Measurements from ENCODE around the gene CA9.

Gene CA9

GRCh38 chr9:35711501-35712428 lies 38.0 kb downstream of the CA9 start:
- peaks cover 84% of the 10 kb centered on the region for H3K36me3 ChIP-seq (ENCODE audit: insufficient read depth, low read length)
- H3K27me3 ChIP-seq (ENCODE audit: insufficient read depth, low read length) = no peaks in the 10 kb centered on the region
- H3K9me3 ChIP-seq (ENCODE audit: low read length) = no peaks in the 10 kb centered on the region
- H3K4me1 ChIP-seq (ENCODE audit: insufficient read depth, low read length) = no peaks in the 10 kb centered on the region
- H2AFZ ChIP-seq (ENCODE audit: low read depth, low read length) = no peak overlapping the region
- no peak overlapping the region for H3K4me3 ChIP-seq (ENCODE audit: low read length)

GRCh38 chr9:35712762-35713400 lies 39.2 kb downstream of the CA9 start:
- Histone ChIP-seq H3K36me3 (ENCODE audit: insufficient read depth, low read length) (peaks cover 84% of the 10 kb centered on the region), H3K4me1 (ENCODE audit: insufficient read depth, low read length) (no peaks in the 10 kb centered on the region), H3K4me3 (ENCODE audit: low read length) (no peak overlapping the region), H3K27me3 (ENCODE audit: insufficient read depth, low read length) (no peaks in the 10 kb centered on the region), H3K9me3 (ENCODE audit: low read length) (no peaks in the 10 kb centered on the region), H2AFZ (ENCODE audit: low read depth, low read length) (no peak overlapping the region)

GRCh38 chr9:35713578-35713977 lies 39.9 kb downstream of the CA9 start:
- Histone ChIP-seq H3K9me3 (ENCODE audit: low read length) (no peaks in the 10 kb centered on the region), H2AFZ (ENCODE audit: low read depth, low read length) (no peak overlapping the region), H3K36me3 (ENCODE audit: insufficient read depth, low read length) (peaks cover 84% of the 10 kb centered on the region), H3K27me3 (ENCODE audit: insufficient read depth, low read length) (no peaks in the 10 kb centered on the region), H3K4me3 (ENCODE audit: low read length) (no peak overlapping the region), H3K4me1 (ENCODE audit: insufficient read depth, low read length) (no peaks in the 10 kb centered on the region)

GRCh38 chr9:35714123-35714522 lies 40.4 kb downstream of the CA9 start:
- H2AFZ ChIP-seq (ENCODE audit: low read depth, low read length) = no peak overlapping the region
- no peaks in the 10 kb centered on the region for H3K4me1 ChIP-seq (ENCODE audit: insufficient read depth, low read length)
- H3K36me3 ChIP-seq (ENCODE audit: insufficient read depth, low read length) = peaks cover 86% of the 10 kb centered on the region
- no peak overlapping the region for H3K4me3 ChIP-seq (ENCODE audit: low read length)
- H3K27me3 ChIP-seq (ENCODE audit: insufficient read depth, low read length) = no peaks in the 10 kb centered on the region
- no peaks in the 10 kb centered on the region for H3K9me3 ChIP-seq (ENCODE audit: low read length)

- H3K4me1 ChIP-seq (ENCODE audit: insufficient read depth, low read length) = no peaks in the 10 kb centered on the region
- no peak overlapping the region for H3K4me3 ChIP-seq (ENCODE audit: low read length)
- H3K9me3 ChIP-seq (ENCODE audit: low read length) = no peaks in the 10 kb centered on the region
- H3K36me3 ChIP-seq (ENCODE audit: insufficient read depth, low read length) = peaks cover 89% of the 10 kb centered on the region
- H3K27me3 ChIP-seq (ENCODE audit: insufficient read depth, low read length) = no peaks in the 10 kb centered on the region
- H2AFZ ChIP-seq (ENCODE audit: low read depth, low read length) = no peak overlapping the region
Measured at GRCh38 chr9:35714579-35715252, 41.0 kb downstream of the CA9 start.

- no peaks in the 10 kb centered on the region for H3K4me1 ChIP-seq (ENCODE audit: insufficient read depth, low read length)
- no peaks in the 10 kb centered on the region for H3K9me3 ChIP-seq (ENCODE audit: low read length)
- H3K4me3 ChIP-seq (ENCODE audit: low read length) = no peak overlapping the region
- no peak overlapping the region for H2AFZ ChIP-seq (ENCODE audit: low read depth, low read length)
- H3K27me3 ChIP-seq (ENCODE audit: insufficient read depth, low read length) = no peaks in the 10 kb centered on the region
- peaks cover 91% of the 10 kb centered on the region for H3K36me3 ChIP-seq (ENCODE audit: insufficient read depth, low read length)
Measured at GRCh38 chr9:35716230-35716629, 42.5 kb downstream of the CA9 start.

GRCh38 chr9:35717132-35717870 lies 43.6 kb downstream of the CA9 start:
- no peak overlapping the region for H3K4me3 ChIP-seq (ENCODE audit: low read length)
- H3K36me3 ChIP-seq (ENCODE audit: insufficient read depth, low read length) = peaks cover 91% of the 10 kb centered on the region
- H3K27me3 ChIP-seq (ENCODE audit: insufficient read depth, low read length) = no peaks in the 10 kb centered on the region
- H3K9me3 ChIP-seq (ENCODE audit: low read length) = no peaks in the 10 kb centered on the region
- H3K4me1 ChIP-seq (ENCODE audit: insufficient read depth, low read length) = no peaks in the 10 kb centered on the region
- H2AFZ ChIP-seq (ENCODE audit: low read depth, low read length) = no peak overlapping the region

- Histone ChIP-seq H3K4me3 (ENCODE audit: low read length) (no peak overlapping the region), H3K9me3 (ENCODE audit: low read length) (no peaks in the 10 kb centered on the region), H3K27me3 (ENCODE audit: insufficient read depth, low read length) (no peaks in the 10 kb centered on the region), H2AFZ (ENCODE audit: low read depth, low read length) (no peak overlapping the region), H3K36me3 (ENCODE audit: insufficient read depth, low read length) (peaks cover 91% of the 10 kb centered on the region), H3K4me1 (ENCODE audit: insufficient read depth, low read length) (no peaks in the 10 kb centered on the region)
Measured at GRCh38 chr9:35718721-35719511, 45.2 kb downstream of the CA9 start.

GRCh38 chr9:35719546-35719945 lies 45.8 kb downstream of the CA9 start:
- H3K27me3 ChIP-seq (ENCODE audit: insufficient read depth, low read length) = no peaks in the 10 kb centered on the region
- H3K36me3 ChIP-seq (ENCODE audit: insufficient read depth, low read length) = peaks cover 91% of the 10 kb centered on the region
- no peak overlapping the region for H2AFZ ChIP-seq (ENCODE audit: low read depth, low read length)
- H3K4me1 ChIP-seq (ENCODE audit: insufficient read depth, low read length) = no peaks in the 10 kb centered on the region
- H3K4me3 ChIP-seq (ENCODE audit: low read length) = no peak overlapping the region
- H3K9me3 ChIP-seq (ENCODE audit: low read length) = no peaks in the 10 kb centered on the region

GRCh38 chr9:35723426-35723825 lies 49.7 kb downstream of the CA9 start:
- Histone ChIP-seq H3K36me3 (ENCODE audit: insufficient read depth, low read length) (peaks cover 70% of the 10 kb centered on the region), H3K4me3 (ENCODE audit: low read length) (no peak overlapping the region), H3K4me1 (ENCODE audit: insufficient read depth, low read length) (peaks cover 12% of the 10 kb centered on the region), H3K27me3 (ENCODE audit: insufficient read depth, low read length) (no peaks in the 10 kb centered on the region), H2AFZ (ENCODE audit: low read depth, low read length) (no peak overlapping the region), H3K9me3 (ENCODE audit: low read length) (no peaks in the 10 kb centered on the region)

GRCh38 chr9:35723908-35724307 lies 50.2 kb downstream of the CA9 start:
- no peaks in the 10 kb centered on the region for H3K27me3 ChIP-seq (ENCODE audit: insufficient read depth, low read length)
- no peak overlapping the region for H3K4me3 ChIP-seq (ENCODE audit: low read length)
- H3K4me1 ChIP-seq (ENCODE audit: insufficient read depth, low read length) = peaks cover 17% of the 10 kb centered on the region
- no peak overlapping the region for H2AFZ ChIP-seq (ENCODE audit: low read depth, low read length)
- peaks cover 65% of the 10 kb centered on the region for H3K36me3 ChIP-seq (ENCODE audit: insufficient read depth, low read length)
- H3K9me3 ChIP-seq (ENCODE audit: low read length) = no peaks in the 10 kb centered on the region

- Histone ChIP-seq H3K27me3 (ENCODE audit: insufficient read depth, low read length) (no peaks in the 10 kb centered on the region), H3K4me1 (ENCODE audit: insufficient read depth, low read length) (peaks cover 31% of the 10 kb centered on the region), H3K9me3 (ENCODE audit: low read length) (no peaks in the 10 kb centered on the region), H3K4me3 (ENCODE audit: low read length) (no peak overlapping the region), H2AFZ (ENCODE audit: low read depth, low read length) (no peak overlapping the region), H3K36me3 (ENCODE audit: insufficient read depth, low read length) (peaks cover 51% of the 10 kb centered on the region)
Measured at GRCh38 chr9:35725362-35725761, 51.6 kb downstream of the CA9 start.

All from neuron (in vitro differentiated cells).